Measurements from ENCODE around the gene CNOT4. TPM values are rescaled to one million over a fixed set of nuclear protein-coding genes. Genes with fewer than 3 reads are reported as not detected.

The CNOT4 gene
- polyA plus RNA-seq, 2 of the 4 experiments (the other 2 are of a cell fraction): 10.0 to 16.4 TPM

GRCh38 chr7:135522509-135522908, 12.6 kb upstream of the CNOT4 start:
- Histone ChIP-seq H3K4me1 (peaks cover 8% of the 10 kb centered on the region), H3K4me3 (no peak overlapping the region), H3K9me3 (no peaks in the 10 kb centered on the region), H3K4me2 (no peak overlapping the region), H3K27ac (no peak overlapping the region)
- DNase-seq (ENCODE audit: low read depth in 1 of 2, low spot score in 1 of 2) (no peak), FAIRE-seq (no peak), ATAC-seq (no peak)
- 90% methylated on average over 6 of the region's 6 CpGs for WGBS (ENCODE audit: missing lambda C conversion rate)
- ChIA-PET CTCF (no interaction called here), POLR2A (no interaction called here)
- TF ChIP-seq ZNF302 (CRISPR knock-in tag; IDR thresholded peaks at IDR 0.05) (no peak), JUNB (IDR thresholded peaks at IDR 0.05) (no peak), SMC3 (IDR thresholded peaks at IDR 0.05) (no peak), ZFP36 (IDR thresholded peaks at IDR 0.05; ENCODE audit: borderline replicate concordance, partially characterized antibody) (no peak), POLR2A (IDR thresholded peaks at IDR 0.05; ENCODE audit: low read length) (no peak), REST (IDR thresholded peaks at IDR 0.05) (no peak), CBX2 (IDR thresholded peaks at IDR 0.05; ENCODE audit: borderline replicate concordance, low read depth) (no peak), PBX3 (IDR thresholded peaks at IDR 0.05) (no peak), ATOH8 (CRISPR knock-in tag; IDR thresholded peaks at IDR 0.05; ENCODE audit: low read depth) (no peak), USF2 (IDR thresholded peaks at IDR 0.05) (no peak), SREBF2 (IDR thresholded peaks at IDR 0.05) (no peak)

- no peak for ATAC-seq
- H3K9me3 ChIP-seq: no peaks in the 10 kb centered on the region
- TF ChIP-seq BCL3 (IDR thresholded peaks at IDR 0.05): no peak
- TF ChIP-seq HMGXB4 (CRISPR knock-in tag; IDR thresholded peaks at IDR 0.05; ENCODE audit: borderline replicate concordance): no peak
- TF ChIP-seq CTCF (IDR thresholded peaks at IDR 0.05): no peak
- TF ChIP-seq FOSL2 (IDR thresholded peaks at IDR 0.05): no peak
- TF ChIP-seq FOSL2 (CRISPR knock-in tag; IDR thresholded peaks at IDR 0.05): no peak
- TF ChIP-seq ESRRA (IDR thresholded peaks at IDR 0.05; ENCODE audit: borderline replicate concordance, low read length): no peak
- no peak for TF ChIP-seq ATOH8 (CRISPR knock-in tag; IDR thresholded peaks at IDR 0.05; ENCODE audit: low read depth)
- TF ChIP-seq RAD21 (conservative IDR thresholded peaks at IDR 0.05 in 1 of 2, IDR thresholded peaks at IDR 0.05 in 1 of 2): no peak
- no peak for TF ChIP-seq HEYL (CRISPR knock-in tag; IDR thresholded peaks at IDR 0.05)
- POLR2A ChIA-PET: no interaction called here
- no peak overlapping the region for H3K4me2 ChIP-seq
- H3K27ac ChIP-seq: no peak overlapping the region
- H3K4me1 ChIP-seq: peaks cover 8% of the 10 kb centered on the region
- FAIRE-seq: no peak
- H3K4me3 ChIP-seq: no peak overlapping the region
- 95% methylated on average over 4 of the region's 4 CpGs for WGBS (ENCODE audit: missing lambda C conversion rate)
- DNase-seq (ENCODE audit: low read depth in 1 of 2, low spot score in 1 of 2): no peak
- CTCF ChIA-PET: interaction anchor here (1.1 to 1.7 kb wide), 2 partner anchors 7 to 21 kb away, joined by 3 to 5 read pairs; no protein-coding TSS in a partner anchor
Observed at GRCh38 chr7:135519871-135520270, 10.0 kb upstream of the CNOT4 start.
